GM19035 (cell line): ENCODE data around the gene CD36.

Experiments used
- ATAC-seq: cut with Tn5 transposase; IDR thresholded peaks from one replicate; pipeline ENCODE4 v1.9.1; 2021; ENCODE audit not compliant: unreplicated experiment

CD36 gene

GRCh38 chr7:80623503-80624252 lies 14.8 kb upstream of the CD36 start:
- no peak for ATAC-seq

- no peak for ATAC-seq
Observed at GRCh38 chr7:80624763-80625162, 13.7 kb upstream of the CD36 start.

- no peak for ATAC-seq
Observed at GRCh38 chr7:80629023-80629422, 9.4 kb upstream of the CD36 start.

- no peak for ATAC-seq
Observed at GRCh38 chr7:80630608-80631405, 7.6 kb upstream of the CD36 start.

GRCh38 chr7:80631421-80631820 lies 7.0 kb upstream of the CD36 start:
- ATAC-seq, result no peak

GRCh38 chr7:80632139-80632538 lies 6.3 kb upstream of the CD36 start:
- ATAC-seq, result no peak

GRCh38 chr7:80632819-80633218 lies 5.6 kb upstream of the CD36 start:
- no peak for ATAC-seq

GRCh38 chr7:80634505-80634904 lies 3.9 kb upstream of the CD36 start:
- ATAC-seq, result no peak

- ATAC-seq, result no peak
Observed at GRCh38 chr7:80635533-80635932, 2.9 kb upstream of the CD36 start.

- no peak for ATAC-seq
Observed at GRCh38 chr7:80635998-80636397, 2.4 kb upstream of the CD36 start.

GRCh38 chr7:80636709-80637108 lies 1.7 kb upstream of the CD36 start:
- no peak for ATAC-seq

GRCh38 chr7:80637454-80637853 lies 988 bp upstream of the CD36 start:
- no peak for ATAC-seq

GRCh38 chr7:80639011-80639410 lies 569 bp downstream of the CD36 start:
- ATAC-seq, result no peak

- ATAC-seq, result no peak
Observed at GRCh38 chr7:80640846-80641245, 2.4 kb downstream of the CD36 start.

GRCh38 chr7:80641548-80641947 lies 3.1 kb downstream of the CD36 start:
- no peak for ATAC-seq

GRCh38 chr7:80642871-80643270 lies 4.4 kb downstream of the CD36 start:
- ATAC-seq, result no peak

- ATAC-seq, result no peak
Observed at GRCh38 chr7:80643336-80643915, 5.0 kb downstream of the CD36 start.

- ATAC-seq, result no peak
Observed at GRCh38 chr7:80644054-80644453, 5.6 kb downstream of the CD36 start.

GRCh38 chr7:80646083-80646865 lies 7.8 kb downstream of the CD36 start:
- no peak for ATAC-seq

GRCh38 chr7:80647436-80647835 lies 9.0 kb downstream of the CD36 start:
- ATAC-seq, result no peak

- no peak for ATAC-seq
Observed at GRCh38 chr7:80648031-80648600, 9.7 kb downstream of the CD36 start.
